HUDEP-2 (cell line): ENCODE results near the gene JKAMP.

Experiments
- DNase-seq, 76 experiments: peaks; one replicate each; lab custom pipeline; 2025; ENCODE audit not compliant: unreplicated experiment in 76 of 76; lab: John Stamatoyannopoulos, UW

The JKAMP gene

GRCh38 chr14:59480166-59480565 lies 4.2 kb upstream of the JKAMP start:
- no peak for DNase-seq

GRCh38 chr14:59481407-59481806 lies 2.9 kb upstream of the JKAMP start:
- DNase-seq, result no peak

- DNase-seq, result no peak
Observed at GRCh38 chr14:59481871-59482540, 2.3 kb upstream of the JKAMP start.

GRCh38 chr14:59482541-59483331 lies 1.6 kb upstream of the JKAMP start:
- peak in 46 of 76 experiments; percentile 1 to 63 (median 23) for DNase-seq

- peak in 1 of 76 experiments; percentile 18 for DNase-seq
Observed at GRCh38 chr14:59483363-59483762, 954 bp upstream of the JKAMP start.

GRCh38 chr14:59484639-59485175 lies 390 bp downstream of the JKAMP start:
- peak in 5 of 76 experiments; percentile 33 to 85 (median 50) for DNase-seq

GRCh38 chr14:59490756-59491155 lies 6.4 kb downstream of the JKAMP start:
- DNase-seq, result no peak

GRCh38 chr14:59492384-59492783 lies 8.1 kb downstream of the JKAMP start:
- DNase-seq, result no peak

GRCh38 chr14:59500732-59501131 lies 16.4 kb downstream of the JKAMP start:
- DNase-seq, result no peak

GRCh38 chr14:59503256-59503655 lies 18.9 kb downstream of the JKAMP start:
- no peak for DNase-seq

- DNase-seq, result peak in 65 of 76 experiments; percentile 1 to 82 (median 47)
Observed at GRCh38 chr14:59507063-59507751, 22.9 kb downstream of the JKAMP start.

- no peak for DNase-seq
Observed at GRCh38 chr14:59507752-59508103, 23.4 kb downstream of the JKAMP start.

- no peak for DNase-seq
Observed at GRCh38 chr14:59509101-59509500, 24.8 kb downstream of the JKAMP start.

GRCh38 chr14:59510001-59510400 lies 25.7 kb downstream of the JKAMP start:
- DNase-seq, result no peak

GRCh38 chr14:59510966-59511365 lies 26.6 kb downstream of the JKAMP start:
- DNase-seq, result no peak

- peak in 1 of 76 experiments; percentile 2 for DNase-seq
Observed at GRCh38 chr14:59511916-59512575, 27.7 kb downstream of the JKAMP start.

- no peak for DNase-seq
Observed at GRCh38 chr14:59520224-59520623, 35.9 kb downstream of the JKAMP start.

- DNase-seq, result no peak
Observed at GRCh38 chr14:59529189-59529588, 44.9 kb downstream of the JKAMP start.

GRCh38 chr14:59530349-59530748 lies 46.0 kb downstream of the JKAMP start:
- no peak for DNase-seq

GRCh38 chr14:59532419-59532818 lies 48.1 kb downstream of the JKAMP start:
- no peak for DNase-seq
